ENCODE data around the gene RTEL1. TPM values are rescaled to one million over a fixed set of nuclear protein-coding genes. Genes with fewer than 3 reads are reported as not detected.

RTEL1 gene
- total RNA-seq, 1 donor from 2014 or later, result 20.1 TPM

- DNase-seq (ENCODE audit: extremely low read depth, low read depth, low spot score), result no peak
Measured at GRCh38 chr20:63687419-63688178, 29.5 kb downstream of the RTEL1 start.

DNA sequence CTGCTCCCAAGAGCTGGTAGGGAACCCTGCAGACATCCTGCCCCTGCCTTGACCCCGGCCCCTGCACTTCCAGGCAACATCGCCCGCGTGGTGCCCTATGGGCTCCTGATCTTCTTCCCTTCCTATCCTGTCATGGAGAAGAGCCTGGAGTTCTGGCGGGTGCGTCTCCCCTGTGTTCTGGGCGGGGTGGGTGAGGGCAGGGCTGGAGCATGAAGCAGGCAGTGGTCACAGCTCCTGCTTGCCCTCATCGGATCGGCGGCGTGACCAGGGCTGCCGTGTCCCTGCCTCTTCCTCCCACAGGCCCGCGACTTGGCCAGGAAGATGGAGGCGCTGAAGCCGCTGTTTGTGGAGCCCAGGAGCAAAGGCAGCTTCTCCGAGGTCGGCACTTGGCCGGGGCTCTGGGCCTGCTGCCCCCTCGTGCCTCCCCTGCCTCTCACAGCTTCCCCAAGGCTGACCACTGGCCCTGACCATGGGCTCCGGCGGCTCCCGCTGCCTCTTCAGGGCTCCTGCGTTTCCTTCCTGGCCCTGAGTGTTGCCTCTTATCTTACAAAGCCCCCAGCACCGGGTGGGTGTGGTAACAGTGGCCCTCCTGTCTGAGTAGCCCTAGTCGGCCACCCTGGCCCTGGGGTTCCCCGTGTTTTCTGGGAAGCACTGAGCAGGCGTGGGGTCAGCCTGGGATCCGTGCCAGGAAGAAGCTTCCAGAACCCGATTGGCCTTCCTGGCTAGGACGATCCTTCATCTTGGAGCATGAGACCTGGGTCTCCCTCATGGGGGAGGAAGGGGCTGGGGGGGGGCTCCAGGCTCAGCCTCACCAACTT is 30.3 kb downstream of the RTEL1 start:
- DNase-seq (ENCODE audit: extremely low read depth, low read depth, low spot score), result no peak

DNA sequence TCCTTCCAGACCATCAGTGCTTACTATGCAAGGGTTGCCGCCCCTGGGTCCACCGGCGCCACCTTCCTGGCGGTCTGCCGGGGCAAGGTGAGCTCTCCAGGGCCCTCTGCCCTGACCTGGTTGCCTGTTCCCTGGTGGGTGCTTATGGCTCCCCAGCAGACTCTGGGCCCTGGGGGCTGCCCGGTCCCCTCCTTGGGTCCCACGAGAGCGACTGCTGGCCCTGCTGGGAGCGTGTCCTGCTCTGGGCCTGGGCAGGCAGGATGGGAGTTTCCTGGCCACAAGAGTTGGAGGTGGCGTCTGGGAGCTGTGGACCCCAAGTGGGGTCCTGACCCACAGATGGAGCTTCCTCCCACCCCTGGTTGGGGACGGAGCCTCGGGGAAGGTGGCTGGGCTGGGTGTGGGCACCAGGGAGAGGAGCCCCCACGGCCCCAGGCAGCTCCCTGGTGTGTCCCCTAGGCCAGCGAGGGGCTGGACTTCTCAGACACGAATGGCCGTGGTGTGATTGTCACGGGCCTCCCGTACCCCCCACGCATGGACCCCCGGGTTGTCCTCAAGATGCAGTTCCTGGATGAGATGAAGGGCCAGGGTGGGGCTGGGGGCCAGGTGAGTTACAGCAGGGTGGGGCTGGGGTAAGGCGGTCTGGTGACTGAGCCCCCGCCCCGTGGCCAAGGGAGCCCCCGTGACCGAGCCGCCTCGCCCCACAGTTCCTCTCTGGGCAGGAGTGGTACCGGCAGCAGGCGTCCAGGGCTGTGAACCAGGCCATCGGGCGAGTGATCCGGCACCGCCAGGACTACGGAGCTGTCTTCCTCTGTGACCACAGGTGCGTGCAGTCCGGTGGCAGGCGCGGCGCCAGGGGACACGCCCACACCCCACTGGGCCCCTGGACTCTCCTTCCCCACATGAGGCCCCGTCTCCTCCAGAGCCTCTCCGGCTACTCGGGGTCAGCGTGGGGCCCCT is 31.2 kb downstream of the RTEL1 start:
- DNase-seq (ENCODE audit: extremely low read depth, low read depth, low spot score), result no peak

DNA sequence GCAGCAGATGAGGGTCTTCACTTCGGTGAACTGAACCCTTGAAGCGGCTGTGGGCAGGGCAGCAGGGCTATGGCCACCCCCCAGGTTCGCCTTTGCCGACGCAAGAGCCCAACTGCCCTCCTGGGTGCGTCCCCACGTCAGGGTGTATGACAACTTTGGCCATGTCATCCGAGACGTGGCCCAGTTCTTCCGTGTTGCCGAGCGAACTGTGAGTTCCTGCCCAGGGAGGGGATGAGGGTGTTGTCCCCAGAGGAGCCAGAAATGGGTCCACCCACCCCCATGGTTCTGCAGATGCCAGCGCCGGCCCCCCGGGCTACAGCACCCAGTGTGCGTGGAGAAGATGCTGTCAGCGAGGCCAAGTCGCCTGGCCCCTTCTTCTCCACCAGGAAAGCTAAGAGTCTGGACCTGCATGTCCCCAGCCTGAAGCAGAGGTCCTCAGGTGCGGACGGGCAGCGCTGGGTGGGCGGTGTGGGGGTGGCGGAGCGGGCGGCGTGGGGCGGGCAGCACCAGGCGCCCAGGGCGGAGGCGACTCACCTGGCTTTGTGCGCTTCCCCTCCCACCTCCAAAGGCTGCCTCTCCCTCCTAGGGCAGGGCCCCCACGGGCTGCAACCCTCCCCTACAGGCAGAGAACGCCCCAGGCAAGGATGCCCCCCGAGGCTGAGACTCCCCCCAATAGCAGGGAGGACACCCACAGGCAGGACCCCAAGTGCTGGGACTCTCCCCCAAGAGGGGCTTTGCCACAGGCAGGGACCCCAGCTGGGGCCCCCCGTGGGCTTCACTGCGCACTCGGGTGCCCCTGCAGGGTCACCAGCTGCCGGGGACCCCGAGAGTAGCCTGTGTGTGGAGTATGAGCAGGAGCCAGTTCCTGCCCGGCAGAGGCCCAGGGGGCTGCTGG is 32.1 kb downstream of the RTEL1 start:
- no peak for DNase-seq (ENCODE audit: extremely low read depth, low read depth, low spot score)

- no peak for DNase-seq (ENCODE audit: extremely low read depth, low read depth, low spot score)
Measured at GRCh38 chr20:63690898-63691710, 33.0 kb downstream of the RTEL1 start.

GRCh38 chr20:63691711-63692435 is 33.8 kb downstream of the RTEL1 start:
- DNase-seq (ENCODE audit: extremely low read depth, low read depth, low spot score), result no peak

GRCh38 chr20:63692436-63693082 is 34.4 kb downstream of the RTEL1 start:
- DNase-seq (ENCODE audit: extremely low read depth, low read depth, low spot score), result no peak

- no peak for DNase-seq (ENCODE audit: extremely low read depth, low read depth, low spot score)
Measured at GRCh38 chr20:63693083-63693732, 35.1 kb downstream of the RTEL1 start.

DNA sequence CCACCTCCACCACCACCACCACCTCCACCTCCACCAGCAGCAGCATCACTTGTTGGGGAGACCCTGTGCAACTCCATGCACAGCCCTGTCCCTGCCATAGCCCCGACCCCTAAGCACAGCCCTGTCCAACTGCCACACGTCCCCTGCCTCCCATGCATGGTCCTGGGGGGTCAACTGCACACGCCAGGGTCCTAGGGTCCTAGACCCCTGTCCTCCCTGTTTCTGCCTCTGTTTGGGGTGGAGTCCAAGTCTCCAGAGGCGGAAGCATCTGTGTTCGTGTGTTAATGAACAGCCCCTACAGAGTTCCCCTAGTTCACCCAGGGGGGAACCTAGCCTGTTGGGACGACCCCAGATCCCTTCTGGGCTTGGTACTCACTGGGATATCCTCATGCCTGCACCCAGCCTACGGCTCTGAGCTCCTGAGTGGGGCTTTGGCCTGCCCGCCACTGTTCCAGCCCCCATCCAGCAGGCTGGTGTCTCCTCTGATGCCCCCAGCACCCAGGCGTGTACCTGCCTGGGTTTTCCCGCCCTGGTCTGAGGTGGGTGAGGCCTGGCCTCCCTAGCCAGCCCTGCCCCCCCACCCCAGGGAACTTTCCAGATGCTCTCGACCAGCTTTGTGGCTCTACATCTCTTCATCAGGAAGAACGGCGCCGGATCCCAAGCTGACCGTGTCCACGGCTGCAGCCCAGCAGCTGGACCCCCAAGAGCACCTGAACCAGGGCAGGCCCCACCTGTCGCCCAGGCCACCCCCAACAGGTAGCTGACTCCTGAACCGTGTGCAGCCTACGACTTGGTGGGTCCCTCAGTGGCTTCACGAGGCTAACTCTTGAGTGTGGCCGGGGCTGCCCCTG is 35.8 kb downstream of the RTEL1 start:
- no peak for DNase-seq (ENCODE audit: extremely low read depth, low read depth, low spot score)

DNA sequence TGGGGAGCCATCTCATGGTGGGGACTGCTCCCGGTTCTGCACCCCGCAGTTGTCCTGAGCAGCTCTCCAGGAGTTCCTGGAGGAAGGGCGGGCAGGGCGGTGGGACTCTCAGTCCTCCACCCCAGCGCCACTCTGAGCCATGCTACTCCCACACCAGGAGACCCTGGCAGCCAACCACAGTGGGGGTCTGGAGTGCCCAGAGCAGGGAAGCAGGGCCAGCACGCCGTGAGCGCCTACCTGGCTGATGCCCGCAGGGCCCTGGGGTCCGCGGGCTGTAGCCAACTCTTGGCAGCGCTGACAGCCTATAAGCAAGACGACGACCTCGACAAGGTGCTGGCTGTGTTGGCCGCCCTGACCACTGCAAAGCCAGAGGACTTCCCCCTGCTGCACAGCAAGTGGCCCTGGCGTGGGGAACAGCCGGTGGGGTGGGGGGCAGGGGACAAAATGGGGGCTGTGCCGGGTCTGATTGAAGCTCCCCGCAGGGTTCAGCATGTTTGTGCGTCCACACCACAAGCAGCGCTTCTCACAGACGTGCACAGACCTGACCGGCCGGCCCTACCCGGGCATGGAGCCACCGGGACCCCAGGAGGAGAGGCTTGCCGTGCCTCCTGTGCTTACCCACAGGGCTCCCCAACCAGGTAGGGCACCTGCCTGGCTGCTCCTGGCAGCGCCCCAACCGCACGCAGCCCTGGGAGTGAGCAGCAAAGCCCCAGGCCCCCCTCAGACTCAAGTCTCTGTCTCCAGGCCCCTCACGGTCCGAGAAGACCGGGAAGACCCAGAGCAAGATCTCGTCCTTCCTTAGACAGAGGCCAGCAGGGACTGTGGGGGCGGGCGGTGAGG is 36.7 kb downstream of the RTEL1 start:
- no peak for DNase-seq (ENCODE audit: extremely low read depth, low read depth, low spot score)

- no peak for DNase-seq (ENCODE audit: extremely low read depth, low read depth, low spot score)
Measured at GRCh38 chr20:63695424-63696305, 37.6 kb downstream of the RTEL1 start.

- DNase-seq (ENCODE audit: extremely low read depth, low read depth, low spot score), result no peak
Measured at GRCh38 chr20:63696306-63696627, 38.2 kb downstream of the RTEL1 start.

DNA sequence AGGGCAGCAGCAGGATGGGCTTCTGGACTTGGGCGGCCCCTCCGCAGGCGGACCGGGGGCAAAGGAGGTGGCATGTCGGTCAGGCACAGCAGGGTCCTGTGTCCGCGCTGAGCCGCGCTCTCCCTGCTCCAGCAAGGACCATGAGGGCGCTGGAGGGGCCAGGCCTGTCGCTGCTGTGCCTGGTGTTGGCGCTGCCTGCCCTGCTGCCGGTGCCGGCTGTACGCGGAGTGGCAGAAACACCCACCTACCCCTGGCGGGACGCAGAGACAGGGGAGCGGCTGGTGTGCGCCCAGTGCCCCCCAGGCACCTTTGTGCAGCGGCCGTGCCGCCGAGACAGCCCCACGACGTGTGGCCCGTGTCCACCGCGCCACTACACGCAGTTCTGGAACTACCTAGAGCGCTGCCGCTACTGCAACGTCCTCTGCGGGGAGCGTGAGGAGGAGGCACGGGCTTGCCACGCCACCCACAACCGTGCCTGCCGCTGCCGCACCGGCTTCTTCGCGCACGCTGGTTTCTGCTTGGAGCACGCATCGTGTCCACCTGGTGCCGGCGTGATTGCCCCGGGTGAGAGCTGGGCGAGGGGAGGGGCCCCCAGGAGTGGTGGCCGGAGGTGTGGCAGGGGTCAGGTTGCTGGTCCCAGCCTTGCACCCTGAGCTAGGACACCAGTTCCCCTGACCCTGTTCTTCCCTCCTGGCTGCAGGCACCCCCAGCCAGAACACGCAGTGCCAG is 38.7 kb downstream of the RTEL1 start, which contains the start of gene TNFRSF6B:
TNFRSF6B (plus strand) TSS at position 25 of the 729 bp plus-strand sequence; CDS start at position 141, 116 bp downstream.
- DNase-seq (ENCODE audit: extremely low read depth, low read depth, low spot score), result no peak

GRCh38 chr20:63697357-63697867 is 39.3 kb downstream of the RTEL1 start:
- DNase-seq (ENCODE audit: extremely low read depth, low read depth, low spot score), result no peak
